Panc1 (cell line): Measurements from ENCODE around the gene ATP10A. TPM values are rescaled to one million over a fixed set of nuclear protein-coding genes. Genes with fewer than 3 reads are reported as not detected.

Experiments used
- ATAC-seq: fragments of 200-7000 bp; cut with Tn5 transposase; 2 replicates; pipeline ENCODE4 v1.9.1; 2020; ENCODE audit warnings: mild to moderate bottlenecking, moderate library complexity
- BruUV-seq: library from RNA; stranded (reverse); fragments of 400-500 nt; replicated peaks from 2 replicates; lab custom pipeline; 2021; lab: Mats Ljungman, UMichigan
- CTCF ChIA-PET: fragments of 300-600 bp; sonication (Branson Sonifier 250); formaldehyde crosslinking; loops from one replicate; lab custom pipeline; 2022; ENCODE audit warnings: antibody characterized with exemption; lab: Charles Lee
- POLR2A ChIA-PET: fragments of 300-600 bp; sonication (Branson Sonifier 250); formaldehyde crosslinking; loops from one replicate; lab custom pipeline; 2022; ENCODE audit warnings: antibody characterized with exemption; lab: Charles Lee
- DNase-seq: peaks from one replicate; pipeline ENCODE4 v3.0.0-alpha.2; 2010; ENCODE audit warnings: low read depth, low spot score
- H3K27ac ChIP-seq: 2 replicates; pipeline ENCODE4 v1.5.1; 2011; ENCODE audit warnings: mild to moderate bottlenecking, low read length, inconsistent platforms
- H3K27me3 ChIP-seq: fragments of 200-500 bp; sonication (Bioruptor generic); 2 replicates; pipeline ENCODE4 v1.6.0; 2014; ENCODE audit warnings: low read length, inconsistent platforms; ENCODE audit not compliant: control insufficient read depth, insufficient read depth
- H3K36me3 ChIP-seq: fragments of 200-500 bp; sonication (Bioruptor generic); 2 replicates; pipeline ENCODE4 v1.5.1; 2014; ENCODE audit warnings: inconsistent platforms, mild to moderate bottlenecking, low read length, moderate library complexity; ENCODE audit not compliant: control insufficient read depth, insufficient read depth
- H3K4me1 ChIP-seq: 2 replicates; pipeline ENCODE4 v1.5.1; 2011; ENCODE audit warnings: inconsistent platforms, mild to moderate bottlenecking, low read length, moderate library complexity; ENCODE audit not compliant: control insufficient read depth, insufficient read depth
- H3K4me3 ChIP-seq, 2 experiments: 2 replicates each; pipeline ENCODE4 v1.5.1; 2011 to 2012; ENCODE audit warnings: low read depth in 2 of 2, low read length in 2 of 2, mild to moderate bottlenecking in 2 of 2, inconsistent platforms in 1 of 2, moderate library complexity in 1 of 2
- H3K9me3 ChIP-seq: fragments of 200-500 bp; sonication (Bioruptor generic); 2 replicates; pipeline ENCODE4 v1.5.1; 2014; ENCODE audit warnings: low read depth, mild to moderate bottlenecking, inconsistent platforms, low read length, moderate library complexity; ENCODE audit not compliant: control insufficient read depth, insufficient read depth
- POLR2AphosphoS5 ChIP-seq: IDR thresholded peaks from 2 replicates; pipeline ENCODE4 v1.6.1; 2012; ENCODE audit warnings: mild to moderate bottlenecking, low read depth, low read length, moderate library complexity
- SIN3A ChIP-seq: IDR thresholded peaks from 2 replicates; pipeline ENCODE4 v1.6.1; 2012; ENCODE audit warnings: low read depth, mild to moderate bottlenecking, low read length, moderate library complexity, borderline replicate concordance; ENCODE audit not compliant: insufficient read depth
- TCF7L2 ChIP-seq: IDR thresholded peaks from 2 replicates; pipeline ENCODE4 v1.6.1; 2011; ENCODE audit warnings: mild to moderate bottlenecking, low read depth, low read length, inconsistent platforms
- in situ Hi-C: cut with HindIII; loops from 2 replicates; pipeline ENCODE4 v1.10.0; 2016; ENCODE audit warnings: low sequenced_read_pairs, low pct_unique_long_range_greater_than_20kb
- intact Hi-C: fragments of 100-400 bp; cut with micrococcal nuclease; formaldehyde crosslinking; loops from one replicate; pipeline ENCODE4 v1.10.0; 2022; ENCODE audit not compliant: unreplicated experiment
- total RNA-seq: library from RNA; stranded (reverse); gene quantifications from one replicate; pipeline ENCODE4 v1.2.1, GENCODE V29; 2021; ENCODE audit not compliant: unreplicated experiment
- TF ChIP-seq, protein P1 (sequence below), 2 experiments: IDR thresholded peaks; 2 replicates each; pipeline ENCODE4 v1.6.1; 2011 to 2012; ENCODE audit warnings: low read depth in 2 of 2, control low read depth in 1 of 2, low read length in 1 of 2, mild to moderate bottlenecking in 1 of 2, moderate library complexity in 1 of 2; ENCODE audit not compliant: insufficient read depth in 1 of 2
- TF ChIP-seq, protein P2 (sequence below): fragments of 450-650 bp; IDR thresholded peaks from 2 replicates; pipeline ENCODE4 v1.5.1; 2017; ENCODE audit warnings: mild to moderate bottlenecking

Gene ATP10A
- total RNA-seq, 1 experiment from 2014 or later, result 0.31 TPM

- H3K4me1 ChIP-seq, result no peaks in the 10 kb centered on the region
- TF ChIP-seq, protein P1, sequence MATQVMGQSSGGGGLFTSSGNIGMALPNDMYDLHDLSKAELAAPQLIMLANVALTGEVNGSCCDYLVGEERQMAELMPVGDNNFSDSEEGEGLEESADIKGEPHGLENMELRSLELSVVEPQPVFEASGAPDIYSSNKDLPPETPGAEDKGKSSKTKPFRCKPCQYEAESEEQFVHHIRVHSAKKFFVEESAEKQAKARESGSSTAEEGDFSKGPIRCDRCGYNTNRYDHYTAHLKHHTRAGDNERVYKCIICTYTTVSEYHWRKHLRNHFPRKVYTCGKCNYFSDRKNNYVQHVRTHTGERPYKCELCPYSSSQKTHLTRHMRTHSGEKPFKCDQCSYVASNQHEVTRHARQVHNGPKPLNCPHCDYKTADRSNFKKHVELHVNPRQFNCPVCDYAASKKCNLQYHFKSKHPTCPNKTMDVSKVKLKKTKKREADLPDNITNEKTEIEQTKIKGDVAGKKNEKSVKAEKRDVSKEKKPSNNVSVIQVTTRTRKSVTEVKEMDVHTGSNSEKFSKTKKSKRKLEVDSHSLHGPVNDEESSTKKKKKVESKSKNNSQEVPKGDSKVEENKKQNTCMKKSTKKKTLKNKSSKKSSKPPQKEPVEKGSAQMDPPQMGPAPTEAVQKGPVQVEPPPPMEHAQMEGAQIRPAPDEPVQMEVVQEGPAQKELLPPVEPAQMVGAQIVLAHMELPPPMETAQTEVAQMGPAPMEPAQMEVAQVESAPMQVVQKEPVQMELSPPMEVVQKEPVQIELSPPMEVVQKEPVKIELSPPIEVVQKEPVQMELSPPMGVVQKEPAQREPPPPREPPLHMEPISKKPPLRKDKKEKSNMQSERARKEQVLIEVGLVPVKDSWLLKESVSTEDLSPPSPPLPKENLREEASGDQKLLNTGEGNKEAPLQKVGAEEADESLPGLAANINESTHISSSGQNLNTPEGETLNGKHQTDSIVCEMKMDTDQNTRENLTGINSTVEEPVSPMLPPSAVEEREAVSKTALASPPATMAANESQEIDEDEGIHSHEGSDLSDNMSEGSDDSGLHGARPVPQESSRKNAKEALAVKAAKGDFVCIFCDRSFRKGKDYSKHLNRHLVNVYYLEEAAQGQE (IDR thresholded peaks at IDR 0.05; ENCODE audit: insufficient read depth in 1 of 2, low read depth in 2 of 2, low read length in 1 of 2), result no peak
- no peak for TF ChIP-seq TCF7L2
- TF ChIP-seq, protein P2, sequence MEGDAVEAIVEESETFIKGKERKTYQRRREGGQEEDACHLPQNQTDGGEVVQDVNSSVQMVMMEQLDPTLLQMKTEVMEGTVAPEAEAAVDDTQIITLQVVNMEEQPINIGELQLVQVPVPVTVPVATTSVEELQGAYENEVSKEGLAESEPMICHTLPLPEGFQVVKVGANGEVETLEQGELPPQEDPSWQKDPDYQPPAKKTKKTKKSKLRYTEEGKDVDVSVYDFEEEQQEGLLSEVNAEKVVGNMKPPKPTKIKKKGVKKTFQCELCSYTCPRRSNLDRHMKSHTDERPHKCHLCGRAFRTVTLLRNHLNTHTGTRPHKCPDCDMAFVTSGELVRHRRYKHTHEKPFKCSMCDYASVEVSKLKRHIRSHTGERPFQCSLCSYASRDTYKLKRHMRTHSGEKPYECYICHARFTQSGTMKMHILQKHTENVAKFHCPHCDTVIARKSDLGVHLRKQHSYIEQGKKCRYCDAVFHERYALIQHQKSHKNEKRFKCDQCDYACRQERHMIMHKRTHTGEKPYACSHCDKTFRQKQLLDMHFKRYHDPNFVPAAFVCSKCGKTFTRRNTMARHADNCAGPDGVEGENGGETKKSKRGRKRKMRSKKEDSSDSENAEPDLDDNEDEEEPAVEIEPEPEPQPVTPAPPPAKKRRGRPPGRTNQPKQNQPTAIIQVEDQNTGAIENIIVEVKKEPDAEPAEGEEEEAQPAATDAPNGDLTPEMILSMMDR, result no peak; the same call in 1 of the 2 replicates
- no peak for TF ChIP-seq POLR2AphosphoS5
- no peak for TF ChIP-seq SIN3A
- BruUV-seq, result no TSS peak
- no peaks in the 10 kb centered on the region for H3K9me3 ChIP-seq
- no peak for ATAC-seq
- H3K27ac ChIP-seq, result no peak overlapping the region
- in situ Hi-C loops, result no loop called here
- no peak for DNase-seq
- H3K27me3 ChIP-seq, result no peaks in the 10 kb centered on the region
- no peak overlapping the region for H3K4me3 ChIP-seq
- no peaks in the 10 kb centered on the region for H3K36me3 ChIP-seq
- CTCF ChIA-PET, result no interaction called here
- POLR2A ChIA-PET, result no interaction called here
- intact Hi-C loops, result no loop called here
Measured at GRCh38 chr15:25783607-25784540, 79.3 kb downstream of the ATP10A start.

DNA sequence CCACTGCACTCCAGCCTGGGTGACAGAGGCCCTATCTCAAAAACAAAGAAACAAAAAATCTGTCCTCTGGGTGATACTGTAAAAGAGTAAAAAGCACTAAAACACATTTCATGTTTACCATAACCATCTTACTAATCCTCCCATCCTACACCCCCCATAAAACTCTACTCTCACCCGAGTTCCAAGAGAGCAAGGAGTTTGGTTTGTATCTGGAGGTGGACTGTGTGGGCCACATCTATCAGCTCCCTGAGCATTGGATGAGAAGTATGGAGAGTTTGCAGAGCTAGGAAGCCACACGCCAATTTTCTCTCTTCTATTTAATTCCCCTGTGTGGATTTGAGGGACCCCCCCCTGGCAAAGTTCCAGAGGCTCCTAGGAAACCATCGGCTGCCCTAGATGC, 80.0 kb downstream of the ATP10A start:
- TF ChIP-seq POLR2AphosphoS5, result no peak
- no peak for TF ChIP-seq TCF7L2
- TF ChIP-seq, protein P2, result no peak
- TF ChIP-seq, protein P1 (IDR thresholded peaks at IDR 0.05; ENCODE audit: insufficient read depth in 1 of 2, low read depth in 2 of 2, low read length in 1 of 2), result no peak
- TF ChIP-seq SIN3A, result no peak
- Histone ChIP-seq H3K27me3 (no peaks in the 10 kb centered on the region), H3K4me3 (no peak overlapping the region), H3K9me3 (no peaks in the 10 kb centered on the region), H3K36me3 (no peaks in the 10 kb centered on the region), H3K27ac (no peak overlapping the region), H3K4me1 (no peaks in the 10 kb centered on the region)
- ChIA-PET POLR2A (no interaction called here), CTCF (no interaction called here)
- intact Hi-C loops (no loop called here), in situ Hi-C loops (no loop called here)
- DNase-seq, result no peak
- no peak for ATAC-seq
- BruUV-seq, result no TSS peak
